Osteocyte (in vitro differentiated cells): ENCODE data around the gene KCNK10. TPM values are rescaled to one million over a fixed set of nuclear protein-coding genes. Genes with fewer than 3 reads are reported as not detected.

ENCODE experiments used
- DNase-seq: peaks from one replicate; pipeline ENCODE4 v3.0.0; 2021; ENCODE audit warnings: mixed read lengths; ENCODE audit not compliant: unreplicated experiment; ENCODE audit errors: extremely low spot score
- H3K27ac Mint-ChIP-seq: one replicate; pipeline ENCODE4 v1.8.0; 2021; ENCODE audit warnings: mild to moderate bottlenecking, mixed read lengths; ENCODE audit not compliant: unreplicated experiment
- H3K27me3 Mint-ChIP-seq: one replicate; pipeline ENCODE4 v1.8.0; 2021; ENCODE audit warnings: mixed read lengths; ENCODE audit not compliant: unreplicated experiment
- H3K36me3 Mint-ChIP-seq: one replicate; pipeline ENCODE4 v1.8.0; 2021; ENCODE audit warnings: mixed read lengths; ENCODE audit not compliant: unreplicated experiment
- H3K4me1 Mint-ChIP-seq: one replicate; pipeline ENCODE4 v1.8.0; 2021; ENCODE audit warnings: mixed read lengths; ENCODE audit not compliant: unreplicated experiment
- H3K4me3 Mint-ChIP-seq: one replicate; pipeline ENCODE4 v1.8.0; 2021; ENCODE audit warnings: mild to moderate bottlenecking, moderate library complexity, mixed read lengths; ENCODE audit not compliant: unreplicated experiment
- H3K9me3 Mint-ChIP-seq: one replicate; pipeline ENCODE4 v1.8.0; 2021; ENCODE audit warnings: mixed read lengths; ENCODE audit not compliant: unreplicated experiment
- total RNA-seq: library from RNA; stranded (reverse); gene quantifications from 2 replicates; pipeline ENCODE4 v1.2.1, GENCODE V29; 2021
- TF ChIP-seq, protein P1 (sequence below): fragments of 200-600 bp; sonication (generic); IDR thresholded peaks from 2 replicates; pipeline ENCODE4 v1.5.0; 2021; ENCODE audit warnings: antibody characterized with exemption, mild to moderate bottlenecking, moderate library complexity

Gene KCNK10
- total RNA-seq, 1 donor from 2014 or later = not detected

DNA sequence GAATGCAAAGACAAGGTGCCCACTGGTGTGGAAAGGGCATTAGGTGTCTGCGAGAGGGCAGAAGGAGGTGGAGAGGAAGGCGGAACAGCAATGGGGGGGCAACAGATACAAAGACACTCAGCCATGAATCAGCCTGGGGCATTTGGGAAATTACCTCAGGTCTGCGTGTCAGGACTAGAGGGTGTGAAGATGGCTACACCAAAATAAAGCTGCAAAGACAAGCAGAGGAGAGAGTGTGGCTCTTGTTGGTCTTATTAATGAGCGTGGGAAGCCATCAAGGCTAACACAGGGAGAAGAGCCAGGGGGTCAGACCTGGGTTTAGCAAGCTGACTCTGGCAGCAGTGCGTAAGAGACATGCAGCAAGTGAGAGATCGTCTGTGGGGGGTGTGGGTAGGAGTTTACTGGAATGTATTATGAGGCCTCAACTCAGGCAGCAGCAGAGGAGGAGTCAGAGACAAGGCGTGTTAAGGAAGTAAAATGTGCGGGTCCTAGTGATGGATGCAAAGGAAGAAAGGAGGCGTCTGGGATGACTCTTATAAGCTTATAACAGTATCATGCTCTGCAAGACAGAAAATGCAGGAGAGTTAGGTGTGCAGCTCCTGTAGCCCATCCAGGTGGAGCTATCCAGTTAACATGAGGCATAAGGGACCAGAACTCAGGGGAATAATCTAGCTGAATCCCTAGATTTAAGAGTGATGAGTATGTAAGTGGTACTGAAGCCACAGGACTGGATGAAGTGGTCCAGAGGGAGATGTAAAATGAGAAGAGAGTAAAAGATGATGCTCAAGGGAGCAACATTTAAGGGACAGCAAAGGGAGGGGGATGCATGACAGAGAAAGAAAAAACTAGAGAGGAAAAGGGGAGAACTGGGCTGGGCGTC is 50.4 kb downstream of the KCNK10 start:
- no peaks in the 10 kb centered on the region for H3K9me3 Mint-ChIP-seq
- H3K27me3 Mint-ChIP-seq = no peaks in the 10 kb centered on the region
- H3K4me3 Mint-ChIP-seq = no peak overlapping the region
- DNase-seq = no peak
- no peaks in the 10 kb centered on the region for H3K36me3 Mint-ChIP-seq
- TF ChIP-seq, protein P1, sequence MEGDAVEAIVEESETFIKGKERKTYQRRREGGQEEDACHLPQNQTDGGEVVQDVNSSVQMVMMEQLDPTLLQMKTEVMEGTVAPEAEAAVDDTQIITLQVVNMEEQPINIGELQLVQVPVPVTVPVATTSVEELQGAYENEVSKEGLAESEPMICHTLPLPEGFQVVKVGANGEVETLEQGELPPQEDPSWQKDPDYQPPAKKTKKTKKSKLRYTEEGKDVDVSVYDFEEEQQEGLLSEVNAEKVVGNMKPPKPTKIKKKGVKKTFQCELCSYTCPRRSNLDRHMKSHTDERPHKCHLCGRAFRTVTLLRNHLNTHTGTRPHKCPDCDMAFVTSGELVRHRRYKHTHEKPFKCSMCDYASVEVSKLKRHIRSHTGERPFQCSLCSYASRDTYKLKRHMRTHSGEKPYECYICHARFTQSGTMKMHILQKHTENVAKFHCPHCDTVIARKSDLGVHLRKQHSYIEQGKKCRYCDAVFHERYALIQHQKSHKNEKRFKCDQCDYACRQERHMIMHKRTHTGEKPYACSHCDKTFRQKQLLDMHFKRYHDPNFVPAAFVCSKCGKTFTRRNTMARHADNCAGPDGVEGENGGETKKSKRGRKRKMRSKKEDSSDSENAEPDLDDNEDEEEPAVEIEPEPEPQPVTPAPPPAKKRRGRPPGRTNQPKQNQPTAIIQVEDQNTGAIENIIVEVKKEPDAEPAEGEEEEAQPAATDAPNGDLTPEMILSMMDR = no peak
- no peak overlapping the region for H3K27ac Mint-ChIP-seq
- no peaks in the 10 kb centered on the region for H3K4me1 Mint-ChIP-seq

- TF ChIP-seq, protein P1 = no peak
- no peak for DNase-seq
- Mint-ChIP-seq H3K4me3 (no peak overlapping the region), H3K36me3 (no peaks in the 10 kb centered on the region), H3K4me1 (no peaks in the 10 kb centered on the region), H3K27ac (no peak overlapping the region), H3K9me3 (no peaks in the 10 kb centered on the region), H3K27me3 (no peaks in the 10 kb centered on the region)
Observed at GRCh38 chr14:88271205-88271604, 51.9 kb downstream of the KCNK10 start.

DNA sequence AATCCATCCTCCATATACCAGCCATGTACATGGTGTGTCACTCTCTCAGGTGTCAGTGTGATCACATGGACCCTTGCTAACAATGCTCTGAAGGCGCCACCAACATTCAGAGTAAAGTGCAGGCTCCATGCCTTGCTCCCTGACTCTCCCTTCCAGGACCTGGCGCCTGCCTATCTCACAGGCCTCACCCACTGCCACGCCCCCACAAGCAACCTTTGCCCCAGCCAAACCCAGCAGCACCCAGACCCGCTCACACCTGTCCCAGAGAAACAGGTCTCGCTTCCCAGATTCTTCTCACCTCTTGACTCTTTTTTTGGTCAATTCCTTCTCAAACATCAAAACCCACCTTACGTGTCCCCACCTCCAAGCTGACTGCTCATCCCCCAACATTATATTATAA is 52.3 kb downstream of the KCNK10 start:
- Mint-ChIP-seq H3K4me3 (no peak overlapping the region), H3K9me3 (no peaks in the 10 kb centered on the region), H3K4me1 (no peaks in the 10 kb centered on the region), H3K27ac (no peak overlapping the region), H3K27me3 (no peaks in the 10 kb centered on the region), H3K36me3 (no peaks in the 10 kb centered on the region)
- no peak for DNase-seq
- TF ChIP-seq, protein P1 = no peak

- H3K9me3 Mint-ChIP-seq = no peaks in the 10 kb centered on the region
- no peaks in the 10 kb centered on the region for H3K27me3 Mint-ChIP-seq
- DNase-seq = no peak
- TF ChIP-seq, protein P1 = no peak
- H3K4me3 Mint-ChIP-seq = no peak overlapping the region
- H3K4me1 Mint-ChIP-seq = no peaks in the 10 kb centered on the region
- H3K27ac Mint-ChIP-seq = no peak overlapping the region
- no peaks in the 10 kb centered on the region for H3K36me3 Mint-ChIP-seq
Observed at GRCh38 chr14:88269806-88270420, 53.2 kb downstream of the KCNK10 start.

DNA sequence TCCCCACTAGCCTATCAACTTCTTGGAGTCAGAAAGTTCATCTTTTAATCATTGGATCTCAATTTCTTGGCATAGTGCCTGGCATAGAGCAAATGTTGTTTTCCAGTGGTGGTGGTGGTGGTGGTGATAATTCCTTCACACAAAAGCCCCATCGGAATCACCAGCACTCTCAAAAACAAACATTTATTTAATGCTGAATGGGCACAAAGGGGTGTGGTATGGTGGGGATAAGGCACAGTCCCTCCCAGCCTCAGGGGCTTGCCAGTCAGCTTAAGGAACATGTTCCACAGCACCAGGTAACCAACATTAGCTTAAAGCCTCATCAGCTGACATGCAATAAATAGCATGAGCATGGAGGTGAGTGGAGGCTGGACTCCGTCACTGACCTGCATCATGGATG is 56.6 kb downstream of the KCNK10 start:
- Mint-ChIP-seq H3K4me3 (no peak overlapping the region), H3K36me3 (no peaks in the 10 kb centered on the region), H3K27me3 (no peaks in the 10 kb centered on the region), H3K27ac (no peak overlapping the region), H3K4me1 (no peaks in the 10 kb centered on the region), H3K9me3 (no peaks in the 10 kb centered on the region)
- no peak for DNase-seq
- TF ChIP-seq, protein P1 = no peak
